Esophagus (tissue), 2 donors: ENCODE data around the gene SERP2. TPM values are rescaled to one million over a fixed set of nuclear protein-coding genes. Genes with fewer than 3 reads are reported as not detected.

ENCODE experiments used
- H3K27ac ChIP-seq, 2 donors: one replicate each; pipeline ENCODE4 v1.5.1; 2013; ENCODE audit warnings: low read depth in 2 of 2, mild to moderate bottlenecking in 2 of 2, inconsistent platforms in 1 of 2, low read length in 1 of 2, moderate library complexity in 1 of 2
- H3K27me3 ChIP-seq, 2 donors: one replicate each; pipeline ENCODE4 v1.6.1; 2013; ENCODE audit warnings: low read length in 2 of 2, control low read depth in 1 of 2, mild to moderate bottlenecking in 1 of 2; ENCODE audit not compliant: insufficient read depth in 2 of 2, control insufficient read depth in 1 of 2
- H3K36me3 ChIP-seq, 2 donors: one replicate each; pipeline ENCODE4 v1.6.1; 2013; ENCODE audit warnings: low read length in 1 of 2; ENCODE audit not compliant: control insufficient read depth in 2 of 2, insufficient read depth in 2 of 2
- H3K4me1 ChIP-seq, 2 donors: one replicate each; pipeline ENCODE4 v1.6.1; 2013; ENCODE audit warnings: low read length in 1 of 2; ENCODE audit not compliant: control insufficient read depth in 2 of 2, insufficient read depth in 2 of 2
- H3K4me3 ChIP-seq, 2 donors: one replicate each; pipeline ENCODE4 v1.5.1; 2013; ENCODE audit warnings: low read length in 2 of 2, mild to moderate bottlenecking in 2 of 2, low read depth in 1 of 2, moderate library complexity in 1 of 2
- H3K9me3 ChIP-seq, 2 donors: one replicate each; pipeline ENCODE4 v1.6.1; 2013; ENCODE audit warnings: mild to moderate bottlenecking in 2 of 2, low read depth in 1 of 2, low read length in 1 of 2, moderate library complexity in 1 of 2; ENCODE audit not compliant: control insufficient read depth in 2 of 2, insufficient read depth in 1 of 2
- WGBS, 2 donors: extraction: QIAGEN DNeasy Blood & Tissue Kit; methylation state at CpG; one replicate each; pipeline ENCODE4 v1.1.7; 2013; 5-methylcytosine and 5-hydroxymethylcytosine counted together
- polyA plus RNA-seq, 2 donors: library from polyadenylated mRNA; stranded (reverse); fragments of 200-250 nt; gene quantifications; one replicate each; pipeline ENCODE4 v1.2.3, GENCODE V29; 2013
- donor health status: healthy with polysubstance abuse.
- donor health status: Bipolar disorder and iron deficiency.

SERP2 gene
- polyA plus RNA-seq, 2 donors: 0.83 to 1.8 TPM

- Histone ChIP-seq H3K27me3 (no peaks in the 10 kb centered on the region), H3K36me3 (no peaks in the 10 kb centered on the region), H3K4me1 (peaks cover 0 to 7% of the 10 kb centered on the region in 2 donors), H3K4me3 (no peak overlapping the region), H3K9me3 (no peaks in the 10 kb centered on the region), H3K27ac (peak overlapping the region; percentile 66 to 73)
- 76 to 77% methylated on average over 8 of the region's 8 CpGs for WGBS, 2 donors
Observed at GRCh38 chr13:44395976-44396694, 22.5 kb downstream of the SERP2 start.

GRCh38 chr13:44396701-44397580, 23.3 kb downstream of the SERP2 start:
- H3K4me3 ChIP-seq: no peak overlapping the region
- H3K27ac ChIP-seq: peak overlapping the region; percentile 66 to 73
- no peaks in the 10 kb centered on the region for H3K27me3 ChIP-seq
- WGBS, 2 donors: 66% methylated on average over 26 of the region's 26 CpGs
- H3K36me3 ChIP-seq: no peaks in the 10 kb centered on the region
- peaks cover 0 to 7% of the 10 kb centered on the region in 2 donors for H3K4me1 ChIP-seq
- H3K9me3 ChIP-seq: no peaks in the 10 kb centered on the region

- Histone ChIP-seq H3K4me3 (no peak overlapping the region), H3K36me3 (no peaks in the 10 kb centered on the region), H3K9me3 (no peaks in the 10 kb centered on the region), H3K27me3 (no peaks in the 10 kb centered on the region), H3K4me1 (peaks cover 0 to 7% of the 10 kb centered on the region in 2 donors), H3K27ac (peak overlapping the region; percentile 27 to 41)
- WGBS, 2 donors: 78 to 87% methylated on average over 3 of the region's 3 CpGs
Observed at GRCh38 chr13:44397766-44398223, 24.2 kb downstream of the SERP2 start.

GRCh38 chr13:44398606-44399005, 25.0 kb downstream of the SERP2 start:
- Histone ChIP-seq H3K4me3 (no peak overlapping the region), H3K27ac (no peak overlapping the region), H3K27me3 (no peaks in the 10 kb centered on the region), H3K4me1 (peaks cover 0 to 10% of the 10 kb centered on the region in 2 donors), H3K36me3 (no peaks in the 10 kb centered on the region), H3K9me3 (no peaks in the 10 kb centered on the region)
- WGBS, 2 donors: 68 to 74% methylated on average over 3 of the region's 3 CpGs

GRCh38 chr13:44399074-44399473, 25.4 kb downstream of the SERP2 start:
- Histone ChIP-seq H3K27me3 (no peaks in the 10 kb centered on the region), H3K4me1 (peaks cover 0 to 12% of the 10 kb centered on the region in 2 donors)
- 69 to 72% methylated on average over 3 of the region's 3 CpGs for WGBS, 2 donors

GRCh38 chr13:44400736-44401135, 27.1 kb downstream of the SERP2 start:
- no peaks in the 10 kb centered on the region for H3K36me3 ChIP-seq

More at GRCh38 chr13:44399074-44399473, 25.4 kb downstream of the SERP2 start:
- Histone ChIP-seq H3K36me3 (no peaks in the 10 kb centered on the region), H3K27ac (no peak overlapping the region), H3K4me3 (no peak overlapping the region), H3K9me3 (no peaks in the 10 kb centered on the region)

GRCh38 chr13:44401577-44401976, 28.0 kb downstream of the SERP2 start:
- WGBS, 2 donors: 68 to 69% methylated on average over 2 of the region's 2 CpGs
- Histone ChIP-seq H3K9me3 (no peaks in the 10 kb centered on the region), H3K27me3 (no peaks in the 10 kb centered on the region), H3K4me3 (no peak overlapping the region), H3K27ac (no peak overlapping the region), H3K4me1 (peaks cover 0 to 13% of the 10 kb centered on the region in 2 donors), H3K36me3 (no peaks in the 10 kb centered on the region)

More at GRCh38 chr13:44400736-44401135, 27.1 kb downstream of the SERP2 start:
- Histone ChIP-seq H3K27me3 (no peaks in the 10 kb centered on the region), H3K4me1 (peaks cover 0 to 15% of the 10 kb centered on the region in 2 donors), H3K27ac (no peak overlapping the region), H3K4me3 (no peak overlapping the region), H3K9me3 (no peaks in the 10 kb centered on the region)

- no peak overlapping the region for H3K4me3 ChIP-seq
- peaks cover 0 to 11% of the 10 kb centered on the region in 2 donors for H3K4me1 ChIP-seq
- WGBS, 2 donors: 51 to 60% methylated on average over 13 of the region's 13 CpGs
- H3K9me3 ChIP-seq: no peaks in the 10 kb centered on the region
- H3K27me3 ChIP-seq: no peaks in the 10 kb centered on the region
- H3K27ac ChIP-seq: no peak overlapping the region
- no peaks in the 10 kb centered on the region for H3K36me3 ChIP-seq
Observed at GRCh38 chr13:44402899-44403445, 29.3 kb downstream of the SERP2 start.

GRCh38 chr13:44403461-44404056, 29.9 kb downstream of the SERP2 start:
- H3K9me3 ChIP-seq: no peaks in the 10 kb centered on the region
- no peaks in the 10 kb centered on the region for H3K27me3 ChIP-seq
- H3K27ac ChIP-seq: no peak overlapping the region
- WGBS, 2 donors: 48 to 55% methylated on average over 11 of the region's 11 CpGs
- peaks cover 0 to 11% of the 10 kb centered on the region in 2 donors for H3K4me1 ChIP-seq
- no peaks in the 10 kb centered on the region for H3K36me3 ChIP-seq
- H3K4me3 ChIP-seq: no peak overlapping the region
